Right lobe of liver (tissue), 6 donors: ENCODE data around the gene TAOK3. TPM values are rescaled to one million over a fixed set of nuclear protein-coding genes. Genes with fewer than 3 reads are reported as not detected.
"Not testable (repeated sequence)": the region's sequence is repeated elsewhere in the genome, so short reads cannot be mapped to it uniquely, and the experiment has no call there.

ENCODE experiments used
- ATAC-seq, 4 donors: fragments of 200-7000 bp; cut with Tn5 transposase; one replicate each; pipeline ENCODE4 v1.9.1; 2020; ENCODE audit warnings: mild to moderate bottlenecking in 4 of 4, moderate library complexity in 4 of 4
- DNase-seq, 3 donors: peaks; one replicate each; pipeline ENCODE4 v3.0.0-alpha.2; 2020
- H3K27ac ChIP-seq, 3 donors: fragments of 200-600 bp; one replicate each; pipeline ENCODE4 v1.8.0; 2022
- H3K27me3 ChIP-seq, 2 donors: fragments of 200-600 bp; one replicate each; pipeline ENCODE4 v1.8.0; 2022
- H3K36me3 ChIP-seq, 4 donors: fragments of 200-600 bp; sonication (generic) in 1 of 4; one replicate each; pipeline versions ENCODE4 v1.5.1 to v1.8.0; 2017 to 2022; ENCODE audit warnings: control low read depth in 1 of 4
- H3K4me1 ChIP-seq, 4 donors: fragments of 200-600 bp; sonication (generic) in 1 of 4; one replicate each; pipeline versions ENCODE4 v1.5.1 to v1.8.0; 2017 to 2022; ENCODE audit warnings: control low read depth in 1 of 4
- H3K4me3 ChIP-seq, 3 donors: fragments of 200-600 bp; one replicate each; pipeline ENCODE4 v1.8.0; 2022
- H3K9me3 ChIP-seq, 4 donors: fragments of 200-600 bp; sonication (generic) in 1 of 4; one replicate each; pipeline versions ENCODE4 v1.5.1 to v1.8.0; 2017 to 2022; ENCODE audit warnings: control low read depth in 1 of 4
- POLR2A ChIP-seq: fragments of 450-650 bp; IDR thresholded peaks from one replicate; pipeline ENCODE4 v1.6.1; 2017; ENCODE audit warnings: antibody characterized with exemption, mild to moderate bottlenecking
- WGBS: methylation state at CpG from one replicate; pipeline ENCODE4 v1.1.6; 2018; ENCODE audit warnings: low coverage, low lambda C conversion rate; ENCODE audit not compliant: insufficient coverage; ENCODE audit errors: missing lambda C conversion rate; 5-methylcytosine and 5-hydroxymethylcytosine counted together
- intact Hi-C, 2 donors: fragments of 100-400 bp; cut with DNase I; formaldehyde crosslinking; loops; one replicate each; pipeline versions ENCODE4 v1.11.2 to v1.14.1; 2022
- total RNA-seq, 6 experiments: library from RNA; depleted of rRNA in 2 of 6; stranded (reverse); fragments of >200 nt in 2 of 6; fragmentation: NEBNext Ultra II Directional in 3 of 6; extraction: Animal tissue kit (Norgen Biotek cat#: 25700) in 3 of 6; gene quantifications; one replicate each; pipeline versions ENCODE4 v1.1.0 to v1.2.4, GENCODE V29; 2016 to 2023
- TF ChIP-seq, protein P1 (sequence below), 4 donors: fragments of 200-600 bp in 3 of 4; fragments of 450-650 bp in 1 of 4; IDR thresholded peaks; one replicate each; pipeline versions ENCODE4 v1.5.1 to v1.8.0; 2016 to 2022; ENCODE audit warnings: antibody characterized with exemption in 4 of 4, mild to moderate bottlenecking in 2 of 4
- donor health status: DM: no; HTN: yes; CAD: no.
- donor health status: DM: no; HTN: no; CAD: no.
- donor health status: DM: no; HTN: no; CAD: no.
- donor health status: DM: no; HTN: yes; CAD: no.
- donor health status: DM: no; HTN: yes; CAD: no.

Gene TAOK3
- total RNA-seq, 6 experiments from 2014 or later: 12.2 to 21.9 (median 17.7) TPM

DNA sequence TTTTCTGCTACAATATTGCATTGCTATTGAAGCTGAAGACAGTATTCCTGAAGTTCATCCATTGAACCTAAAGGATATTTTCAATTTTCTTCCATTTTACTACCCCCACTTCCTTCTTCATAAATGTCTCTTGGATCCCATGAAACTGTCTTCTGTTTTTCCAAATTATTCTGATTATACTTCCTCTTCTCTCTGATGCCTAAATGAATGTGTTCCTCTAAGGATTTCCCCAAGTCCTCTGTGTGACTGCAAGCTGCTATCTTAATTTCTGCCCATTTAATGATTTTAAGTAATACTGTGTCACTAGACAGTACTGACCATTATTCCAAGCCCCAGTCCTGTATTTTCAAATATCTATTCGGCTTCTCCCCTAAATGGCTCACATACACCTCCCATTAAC, 102.9 kb downstream of the TAOK3 start:
- ATAC-seq: no peak
- intact Hi-C loops: no loop called here
- H3K4me3 ChIP-seq: no peak overlapping the region
- no peaks in the 10 kb centered on the region for H3K9me3 ChIP-seq
- H3K4me1 ChIP-seq: no peaks in the 10 kb centered on the region
- WGBS: 83% methylated on average over 1 of the region's 1 CpG
- no peak for DNase-seq
- TF ChIP-seq POLR2A: no peak
- TF ChIP-seq, protein P1, sequence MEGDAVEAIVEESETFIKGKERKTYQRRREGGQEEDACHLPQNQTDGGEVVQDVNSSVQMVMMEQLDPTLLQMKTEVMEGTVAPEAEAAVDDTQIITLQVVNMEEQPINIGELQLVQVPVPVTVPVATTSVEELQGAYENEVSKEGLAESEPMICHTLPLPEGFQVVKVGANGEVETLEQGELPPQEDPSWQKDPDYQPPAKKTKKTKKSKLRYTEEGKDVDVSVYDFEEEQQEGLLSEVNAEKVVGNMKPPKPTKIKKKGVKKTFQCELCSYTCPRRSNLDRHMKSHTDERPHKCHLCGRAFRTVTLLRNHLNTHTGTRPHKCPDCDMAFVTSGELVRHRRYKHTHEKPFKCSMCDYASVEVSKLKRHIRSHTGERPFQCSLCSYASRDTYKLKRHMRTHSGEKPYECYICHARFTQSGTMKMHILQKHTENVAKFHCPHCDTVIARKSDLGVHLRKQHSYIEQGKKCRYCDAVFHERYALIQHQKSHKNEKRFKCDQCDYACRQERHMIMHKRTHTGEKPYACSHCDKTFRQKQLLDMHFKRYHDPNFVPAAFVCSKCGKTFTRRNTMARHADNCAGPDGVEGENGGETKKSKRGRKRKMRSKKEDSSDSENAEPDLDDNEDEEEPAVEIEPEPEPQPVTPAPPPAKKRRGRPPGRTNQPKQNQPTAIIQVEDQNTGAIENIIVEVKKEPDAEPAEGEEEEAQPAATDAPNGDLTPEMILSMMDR (IDR thresholded peaks at IDR 0.05): no peak
- peaks cover 0 to under 1% (median 0%) of the 10 kb centered on the region in 4 donors for H3K36me3 ChIP-seq
- no peaks in the 10 kb centered on the region for H3K27me3 ChIP-seq
- no peak overlapping the region for H3K27ac ChIP-seq

DNA sequence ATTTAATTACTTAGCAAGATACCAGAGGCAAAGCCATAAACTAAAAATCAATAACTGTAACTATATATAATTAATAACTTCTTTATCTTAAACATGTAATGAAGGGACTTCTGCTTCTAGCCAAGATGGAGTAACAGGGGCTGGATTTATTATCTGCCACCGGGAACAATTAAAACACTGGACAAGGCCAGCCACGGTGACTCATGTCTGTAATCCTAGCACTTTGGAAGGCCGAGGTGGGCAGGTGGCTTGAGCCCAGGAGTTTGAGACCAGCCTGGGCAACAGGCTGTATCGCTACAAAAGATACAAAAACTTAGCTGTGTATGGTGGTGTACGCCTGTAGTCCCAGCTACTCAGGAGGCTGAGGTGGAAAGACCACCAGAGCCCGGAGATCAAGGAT, 113.6 kb downstream of the TAOK3 start:
- intact Hi-C loops: no loop called here
- Histone ChIP-seq H3K27me3 (no peaks in the 10 kb centered on the region), H3K4me1 (no peaks in the 10 kb centered on the region), H3K9me3 (no peaks in the 10 kb centered on the region), H3K36me3 (peaks cover 0 to 6% (median 0%) of the 10 kb centered on the region in 4 donors), H3K27ac (no peak overlapping the region), H3K4me3 (no peak overlapping the region)
- 89% methylated on average over 6 of the region's 6 CpGs for WGBS
- DNase-seq (no peak), ATAC-seq (no peak)
- TF ChIP-seq POLR2A: no peak
- TF ChIP-seq, protein P1 (IDR thresholded peaks at IDR 0.05): no peak

DNA sequence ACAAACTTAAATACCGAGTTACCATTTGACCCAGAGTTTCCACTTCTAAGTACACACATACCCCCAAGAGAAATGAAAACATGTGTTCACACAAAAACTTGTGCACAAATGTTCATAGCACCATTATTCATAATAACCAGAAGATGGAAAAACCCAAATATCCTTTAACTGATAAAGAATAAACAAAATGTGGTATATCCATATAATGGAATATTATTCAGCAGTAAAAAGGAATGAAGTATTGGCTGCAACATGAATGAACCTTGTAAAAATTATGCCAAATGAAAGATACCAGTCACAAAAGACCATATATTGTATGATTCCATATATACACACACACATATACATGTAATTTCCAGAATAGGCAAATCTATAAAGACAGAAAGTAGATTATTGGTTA, 116.4 kb downstream of the TAOK3 start:
- DNase-seq (no peak), ATAC-seq (no peak)
- Histone ChIP-seq H3K4me1 (no peaks in the 10 kb centered on the region), H3K27ac (no peak overlapping the region), H3K9me3 (no peaks in the 10 kb centered on the region), H3K36me3 (peaks cover 0 to 6% (median 0%) of the 10 kb centered on the region in 4 donors), H3K4me3 (no peak overlapping the region), H3K27me3 (no peaks in the 10 kb centered on the region)
- intact Hi-C loops: no loop called here
- WGBS: 100% methylated on average over 1 of the region's 1 CpG
- TF ChIP-seq, protein P1 (IDR thresholded peaks at IDR 0.05): no peak
- no peak for TF ChIP-seq POLR2A

DNA sequence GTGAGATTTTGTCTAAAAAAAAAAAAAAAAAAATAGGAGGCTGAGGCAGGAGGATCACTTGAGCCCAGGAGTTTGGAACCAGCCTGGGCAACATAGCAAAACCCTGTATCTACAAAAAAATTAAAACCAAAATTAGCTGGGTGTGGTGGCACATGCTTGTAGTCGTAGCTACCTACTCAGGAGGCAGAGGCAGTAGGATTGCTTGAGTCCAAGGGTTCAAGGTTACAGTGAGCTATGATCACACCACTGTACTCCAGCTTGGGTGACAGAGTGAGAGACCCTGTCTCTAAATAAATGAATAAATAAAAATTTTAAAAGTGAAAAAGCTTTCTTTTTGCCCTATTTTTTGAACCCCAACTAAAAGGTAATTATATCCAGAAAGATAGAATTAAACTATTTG, 123.2 kb downstream of the TAOK3 start:
- TF ChIP-seq, protein P1 (IDR thresholded peaks at IDR 0.05): no peak
- no peak for TF ChIP-seq POLR2A

DNA sequence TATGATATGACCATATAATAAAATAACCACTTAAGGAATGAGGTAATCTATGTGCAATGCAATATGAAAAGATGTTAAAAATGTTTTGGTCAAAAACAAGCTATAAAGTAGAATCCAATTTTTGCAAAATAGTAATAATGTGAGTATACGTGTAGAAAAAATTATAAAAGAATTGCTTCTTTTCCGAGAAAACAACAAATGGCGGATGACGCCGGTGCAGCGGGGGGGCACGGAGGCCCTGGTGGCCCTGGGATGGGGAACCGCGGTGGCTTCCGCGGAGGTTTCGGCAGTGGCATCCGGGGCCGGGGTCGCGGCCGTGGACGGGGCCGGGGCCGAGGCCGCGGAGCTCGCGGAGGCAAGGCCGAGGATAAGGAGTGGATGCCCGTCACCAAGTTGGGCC, 126.8 kb downstream of the TAOK3 start:
- intact Hi-C loops, H3K9me3 ChIP-seq, H3K27me3 ChIP-seq, DNase-seq, H3K27ac ChIP-seq, H3K4me3 ChIP-seq, H3K4me1 ChIP-seq, ATAC-seq: not testable (repeated sequence)
- WGBS: 97% methylated on average over 14 of the region's 26 CpGs
- peaks cover 0 to 14% (median 0%) of the 10 kb centered on the region in 4 donors for H3K36me3 ChIP-seq

More for the DNA sequence above, 123.2 kb downstream of the TAOK3 start:
- WGBS: no CpG with 5 or more reads among the region's 1 CpG
- DNase-seq (no peak), ATAC-seq (no peak)
- Histone ChIP-seq H3K36me3 (no peaks in the 10 kb centered on the region), H3K4me3 (no peak overlapping the region), H3K27ac (no peak overlapping the region), H3K4me1 (no peaks in the 10 kb centered on the region), H3K9me3 (no peaks in the 10 kb centered on the region), H3K27me3 (no peaks in the 10 kb centered on the region)
- intact Hi-C loops: no loop called here
